ENCODE results near the gene TFAP2B. TPM values are rescaled to one million over a fixed set of nuclear protein-coding genes. Genes with fewer than 3 reads are reported as not detected.

TFAP2B gene
- not detected for total RNA-seq

GRCh38 chr6:50818673-50819072 lies at the start of gene TFAP2B:
Gene TFAP2B, plus strand, starts transcription at chr6:50818871. Its CDS starts 21 bp downstream, at chr6:50818892.
- Histone ChIP-seq H3K27me3 (peaks cover 31% of the 10 kb centered on the region), H3K27ac (no peak within 1 kb of the TSS), H3K9me3 (no peaks in the 10 kb centered on the region), H3K36me3 (no peaks in the 10 kb centered on the region), H3K4me3 (replicated peaks in 1 of 3) (peak within 1 kb of the TSS in 1 of 3 donors; percentile 8), H3K4me1 (peaks cover 10 to 15% of the 10 kb centered on the region in 2 donors)
- TF ChIP-seq CTCF (IDR thresholded peaks at IDR 0.05) (no peak), POLR2A (IDR thresholded peaks at IDR 0.05) (no peak)
- intact Hi-C loops (cut with DNase I) = loop anchor here (10.0 kb wide), 1 partner anchor 1206 kb away; no protein-coding TSS in a partner anchor
- 7% methylated on average over 7 of the region's 7 CpGs for WGBS, 2 donors
- DNase-seq = no peak

- intact Hi-C loops (cut with DNase I) = no loop called here
- no peak for DNase-seq
- Histone ChIP-seq H3K27me3 (no peaks in the 10 kb centered on the region), H3K4me3 (replicated peaks in 1 of 3) (no peak overlapping the region), H3K36me3 (no peaks in the 10 kb centered on the region), H3K27ac (no peak overlapping the region), H3K4me1 (no peaks in the 10 kb centered on the region), H3K9me3 (no peaks in the 10 kb centered on the region)
- TF ChIP-seq POLR2A (IDR thresholded peaks at IDR 0.05) (no peak), CTCF (IDR thresholded peaks at IDR 0.05) (no peak)
Observed at GRCh38 chr6:50778696-50779095, 40.0 kb upstream of the TFAP2B start.

- Histone ChIP-seq H3K4me1 (no peaks in the 10 kb centered on the region), H3K27ac (no peak overlapping the region), H3K27me3 (no peaks in the 10 kb centered on the region), H3K36me3 (no peaks in the 10 kb centered on the region), H3K4me3 (replicated peaks in 1 of 3) (no peak overlapping the region), H3K9me3 (no peaks in the 10 kb centered on the region)
- TF ChIP-seq POLR2A (IDR thresholded peaks at IDR 0.05) (no peak), CTCF (IDR thresholded peaks at IDR 0.05) (no peak)
- 96 to 98% methylated on average over 5 of the region's 5 CpGs for WGBS, 2 donors
- intact Hi-C loops (cut with DNase I) = no loop called here
- DNase-seq = no peak
Observed at GRCh38 chr6:50780382-50780781, 38.3 kb upstream of the TFAP2B start.

- intact Hi-C loops (cut with DNase I) = no loop called here
- 17 to 28% methylated on average over 1 of the region's 1 CpG for WGBS, 2 donors
- Histone ChIP-seq H3K9me3 (no peaks in the 10 kb centered on the region), H3K27ac (no peak overlapping the region), H3K4me1 (no peaks in the 10 kb centered on the region), H3K27me3 (no peaks in the 10 kb centered on the region), H3K36me3 (no peaks in the 10 kb centered on the region), H3K4me3 (replicated peaks in 1 of 3) (no peak overlapping the region)
- TF ChIP-seq POLR2A (IDR thresholded peaks at IDR 0.05) = no peak
- TF ChIP-seq CTCF (IDR thresholded peaks at IDR 0.05) = no peak
- no peak for DNase-seq
Observed at GRCh38 chr6:50785921-50786320, 32.8 kb upstream of the TFAP2B start.

- Histone ChIP-seq H3K9me3 (no peaks in the 10 kb centered on the region), H3K27ac (no peak overlapping the region), H3K4me1 (no peaks in the 10 kb centered on the region), H3K36me3 (no peaks in the 10 kb centered on the region), H3K27me3 (no peaks in the 10 kb centered on the region), H3K4me3 (replicated peaks in 1 of 3) (no peak overlapping the region)
- intact Hi-C loops (cut with DNase I) = no loop called here
- peak in 4 of 6 experiments; percentile 22 to 79 (median 32) for TF ChIP-seq CTCF (IDR thresholded peaks at IDR 0.05)
- no peak for TF ChIP-seq POLR2A (IDR thresholded peaks at IDR 0.05)
- DNase-seq = no peak
- 2% methylated on average over 3 of the region's 3 CpGs for WGBS, 2 donors
Observed at GRCh38 chr6:50791900-50792508, 26.7 kb upstream of the TFAP2B start.

Measured in thyroid gland (tissue), 4 donors.